Measurements from ENCODE around the gene LRMDA.

DNA sequence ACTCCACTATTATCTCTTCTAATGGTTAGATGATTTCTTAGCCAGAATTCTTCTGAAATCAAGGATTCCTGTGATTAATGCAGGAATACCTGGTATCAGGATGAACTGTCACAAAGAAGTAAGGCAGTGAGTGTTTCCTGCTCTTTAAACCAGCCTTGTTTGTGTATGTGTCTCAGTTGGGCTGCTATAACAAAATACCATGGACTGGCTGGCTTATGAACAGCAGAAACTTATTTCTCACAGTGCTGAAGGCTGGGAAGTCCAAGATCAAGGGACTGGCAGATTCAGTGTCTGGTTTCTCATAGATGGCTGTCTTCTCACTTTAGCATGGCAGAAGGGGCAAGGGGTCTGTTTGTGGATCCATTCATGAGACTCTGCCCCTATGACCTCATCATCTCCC, 42.7 kb downstream of the LRMDA start:
- TF ChIP-seq POLR2A (IDR thresholded peaks at IDR 0.05) (no peak), CTCF (IDR thresholded peaks at IDR 0.05) (no peak)
